Prostate gland (tissue), 2 donors: ENCODE results near the gene PDZD7. TPM values are rescaled to one million over a fixed set of nuclear protein-coding genes. Genes with fewer than 3 reads are reported as not detected.

ENCODE experiments used
- DNase-seq: peaks from one replicate; pipeline ENCODE4 v3.0.0-alpha.2; 2019; ENCODE audit warnings: low spot score
- H3K27ac ChIP-seq, 2 donors: fragments of 200-600 bp; sonication (generic); 2 replicates each; pipeline ENCODE4 v1.5.1; 2017 to 2019
- H3K27me3 ChIP-seq: fragments of 200-600 bp; sonication (generic); replicated peaks from 2 replicates; pipeline ENCODE4 v1.5.1; 2019; ENCODE audit not compliant: insufficient read depth
- H3K36me3 ChIP-seq, 2 donors: fragments of 200-600 bp; sonication (generic); 1 replicate in 1 of 2; 2 replicates in 1 of 2; pipeline versions ENCODE4 v1.5.1 to v1.8.1; 2017 to 2019
- H3K4me1 ChIP-seq: fragments of 200-600 bp; sonication (generic); replicated peaks from 2 replicates; pipeline ENCODE4 v1.5.1; 2019
- H3K4me3 ChIP-seq, 2 donors: fragments of 200-600 bp; sonication (generic); 2 replicates each; pipeline ENCODE4 v1.5.1; 2017 to 2019
- H3K9me3 ChIP-seq: fragments of 200-600 bp; sonication (generic); 2 replicates; pipeline ENCODE4 v1.5.1; 2017
- CTCF ChIP-seq, 4 experiments: fragments of 200-600 bp in 2 of 4; fragments of 450-650 bp in 2 of 4; sonication (generic) in 2 of 4; IDR thresholded peaks; 1 replicate in 3 of 4; 2 replicates in 1 of 4; pipeline ENCODE4 v1.5.1; 2016 to 2019; ENCODE audit warnings: antibody characterized with exemption in 4 of 4, mild to moderate bottlenecking in 2 of 4, moderate library complexity in 2 of 4
- POLR2A ChIP-seq: fragments of 450-650 bp; IDR thresholded peaks from one replicate; pipeline ENCODE4 v1.6.1; 2016; ENCODE audit warnings: antibody characterized with exemption, mild to moderate bottlenecking
- POLR2AphosphoS5 ChIP-seq: sonication (generic); formaldehyde crosslinking; IDR thresholded peaks from one replicate; pipeline ENCODE4 v1.6.1; 2017; ENCODE audit warnings: antibody characterized with exemption
- WGBS: methylation state at CpG from one replicate; pipeline ENCODE4 v1.1.5; 2018; 5-methylcytosine and 5-hydroxymethylcytosine counted together
- intact Hi-C: fragments of 100-400 bp; cut with DNase I; formaldehyde crosslinking; loops from one replicate; pipeline ENCODE4 v1.14.2; 2022
- total RNA-seq, 2 donors: library from RNA; depleted of rRNA; stranded (reverse); fragments of >200 nt; gene quantifications; one replicate each; pipeline ENCODE4 v1.1.0, GENCODE V29; 2016

The PDZD7 gene
- total RNA-seq, 2 donors from 2014 or later, result 0.82 to 1.5 TPM

GRCh38 chr10:100968863-100969186 is 62.1 kb downstream of the PDZD7 start:
- intact Hi-C loops, result no loop called here

GRCh38 chr10:100968062-100968736 is 62.7 kb downstream of the PDZD7 start:
- H3K4me3 ChIP-seq, result peak overlapping the region in 1 of 2 donors; percentile 66
- peaks cover 13% of the 10 kb centered on the region for H3K4me1 ChIP-seq
- 63% methylated on average over 2 of the region's 2 CpGs for WGBS
- H3K36me3 ChIP-seq, result peaks cover 0 to 7% of the 10 kb centered on the region in 2 donors
- TF ChIP-seq POLR2A, result no peak
- peak; percentile 65 for TF ChIP-seq POLR2AphosphoS5
- H3K27me3 ChIP-seq, result no peaks in the 10 kb centered on the region
- DNase-seq, result no peak
- H3K9me3 ChIP-seq, result no peaks in the 10 kb centered on the region
- H3K27ac ChIP-seq, result peak overlapping the region; percentile 58 to 69
- intact Hi-C loops, result no loop called here

More at GRCh38 chr10:100968863-100969186, 62.1 kb downstream of the PDZD7 start:
- Histone ChIP-seq H3K4me3 (peak overlapping the region; percentile 66 to 71), H3K27ac (peak overlapping the region; percentile 58 to 69), H3K27me3 (no peaks in the 10 kb centered on the region), H3K4me1 (peaks cover 13% of the 10 kb centered on the region), H3K9me3 (no peaks in the 10 kb centered on the region), H3K36me3 (peaks cover 0 to 7% of the 10 kb centered on the region in 2 donors)
- 16% methylated on average over 9 of the region's 9 CpGs for WGBS
- DNase-seq, result no peak
- TF ChIP-seq POLR2AphosphoS5 (no peak), POLR2A (no peak), CTCF (IDR thresholded peaks at IDR 0.05) (no peak)

GRCh38 chr10:100967332-100967731 is 63.6 kb downstream of the PDZD7 start:
- Histone ChIP-seq H3K27ac (peak overlapping the region in 1 of 2 donors; percentile 69), H3K36me3 (peaks cover 0 to 7% of the 10 kb centered on the region in 2 donors), H3K9me3 (no peaks in the 10 kb centered on the region), H3K27me3 (no peaks in the 10 kb centered on the region), H3K4me3 (no peak overlapping the region), H3K4me1 (peaks cover 13% of the 10 kb centered on the region)
- DNase-seq, result no peak
- WGBS, result 86% methylated on average over 2 of the region's 2 CpGs
- TF ChIP-seq POLR2AphosphoS5, result no peak
- TF ChIP-seq POLR2A, result no peak
- TF ChIP-seq CTCF (IDR thresholded peaks at IDR 0.05), result no peak
- intact Hi-C loops, result no loop called here

- no peaks in the 10 kb centered on the region for H3K27me3 ChIP-seq
- TF ChIP-seq CTCF (IDR thresholded peaks at IDR 0.05) (no peak), POLR2AphosphoS5 (no peak)
- H3K9me3 ChIP-seq, result no peaks in the 10 kb centered on the region
- WGBS, result 58% methylated on average over 2 of the region's 2 CpGs
- H3K4me3 ChIP-seq, result no peak overlapping the region
- intact Hi-C loops, result no loop called here
- H3K4me1 ChIP-seq, result peaks cover 13% of the 10 kb centered on the region
- H3K36me3 ChIP-seq, result peaks cover 0 to 7% of the 10 kb centered on the region in 2 donors
- no peak for DNase-seq
- H3K27ac ChIP-seq, result peak overlapping the region in 1 of 2 donors; percentile 69
Observed at GRCh38 chr10:100966887-100967286, 64.0 kb downstream of the PDZD7 start.

- H3K4me1 ChIP-seq, result peaks cover 8% of the 10 kb centered on the region
- no peaks in the 10 kb centered on the region for H3K9me3 ChIP-seq
- intact Hi-C loops, result no loop called here
- H3K4me3 ChIP-seq, result no peak overlapping the region
- no peaks in the 10 kb centered on the region for H3K27me3 ChIP-seq
- WGBS, result 68% methylated on average over 5 of the region's 5 CpGs
- TF ChIP-seq POLR2A (no peak), CTCF (IDR thresholded peaks at IDR 0.05) (no peak), POLR2AphosphoS5 (no peak)
- H3K36me3 ChIP-seq, result peaks cover 0 to 7% of the 10 kb centered on the region in 2 donors
- H3K27ac ChIP-seq, result no peak overlapping the region
- no peak for DNase-seq
Observed at GRCh38 chr10:100965820-100966219, 65.1 kb downstream of the PDZD7 start.
